ENCODE measurements around the gene DDX31. TPM values are rescaled to one million over a fixed set of nuclear protein-coding genes. Genes with fewer than 3 reads are reported as not detected.

DDX31 gene
- polyA plus RNA-seq, 4 donors, result 10.3 to 20.0 (median 15.9) TPM

DNA sequence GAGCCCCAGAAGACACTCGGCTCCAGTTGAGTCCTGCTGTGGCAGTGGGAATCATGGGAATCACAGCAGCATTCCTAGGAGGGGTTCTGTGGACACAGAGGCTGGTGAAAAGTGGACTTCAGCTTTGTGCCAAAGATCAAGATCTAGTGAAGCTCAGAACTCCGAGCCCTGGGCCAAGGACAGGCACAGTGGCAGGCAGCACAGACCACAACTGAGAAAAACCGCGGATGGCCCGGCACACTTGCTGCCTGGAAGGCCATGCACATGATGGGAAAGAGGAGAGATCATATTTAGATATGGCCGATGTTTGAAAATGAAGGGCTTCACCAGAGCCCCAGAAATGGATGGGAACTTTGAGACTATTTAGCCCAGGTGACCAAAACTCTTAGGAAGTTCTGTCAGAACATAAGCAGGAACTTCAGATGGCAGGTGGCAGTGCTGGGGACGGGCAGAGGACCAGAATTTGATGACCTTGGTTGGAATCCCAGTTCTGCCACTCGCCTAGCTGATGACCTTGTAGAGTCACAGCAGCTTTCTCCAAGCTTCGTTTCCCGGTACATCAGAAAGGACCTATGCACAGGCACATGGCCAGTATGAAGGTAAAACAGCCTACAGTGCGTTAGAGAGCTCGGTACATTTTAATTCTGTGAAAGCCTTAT lies 69.3 kb downstream of the DDX31 start:
- no peak for DNase-seq (ENCODE audit: low read depth in 4 of 4, low spot score in 3 of 4)

DNA sequence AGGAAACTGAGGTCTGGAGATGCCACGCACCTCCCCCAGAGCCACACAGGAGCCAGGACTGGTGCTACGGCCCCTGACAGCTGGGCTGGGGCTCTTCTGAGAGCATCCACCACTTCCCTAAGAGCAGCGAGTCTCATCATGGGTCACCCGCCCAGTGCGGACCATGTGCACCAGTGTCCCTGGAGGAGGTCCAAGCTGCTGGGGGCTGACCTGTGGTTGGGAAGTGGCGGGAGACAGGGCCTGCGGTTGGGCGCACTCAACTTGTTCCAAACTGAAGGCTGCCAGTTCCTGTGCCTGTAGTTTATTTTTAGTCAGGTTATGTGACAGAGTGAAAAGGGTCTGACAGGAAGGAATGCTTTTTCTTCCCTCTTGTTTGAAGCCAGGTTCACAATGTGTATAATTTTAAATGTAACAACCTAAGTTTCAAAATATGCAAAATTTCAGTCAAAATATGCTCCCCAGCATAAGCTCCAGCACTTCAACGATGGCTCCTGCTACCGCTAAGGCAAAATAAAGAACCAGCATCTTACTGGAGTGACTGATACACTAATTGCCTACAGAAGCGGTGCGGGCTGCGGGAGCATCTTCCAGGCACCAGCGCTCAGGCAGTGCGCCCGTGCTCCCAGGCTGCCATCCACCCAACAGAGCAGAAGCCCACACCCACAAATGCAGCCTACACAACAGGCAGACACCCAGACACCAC lies 72.6 kb downstream of the DDX31 start:
- DNase-seq (ENCODE audit: low read depth in 4 of 4, low spot score in 3 of 4), result no peak

DNA sequence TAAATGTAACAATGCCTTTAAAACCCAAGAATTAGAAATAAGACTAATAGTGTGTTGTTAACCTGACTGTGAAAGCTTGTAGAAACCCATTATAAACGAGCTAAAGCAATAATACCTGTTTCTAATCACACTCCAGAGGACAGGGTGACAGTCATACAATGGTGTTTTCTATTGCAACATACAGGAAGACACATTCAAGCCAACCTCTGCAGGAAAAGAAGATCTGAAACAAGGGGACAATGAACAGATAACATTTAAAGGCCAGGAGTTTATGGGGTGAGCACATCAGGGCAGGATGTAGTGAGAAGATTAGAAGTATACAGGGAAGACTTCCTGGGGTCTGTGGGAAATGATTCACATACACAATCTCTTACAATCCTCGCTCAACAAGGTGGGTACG lies 73.6 kb downstream of the DDX31 start:
- no peak for DNase-seq (ENCODE audit: low read depth in 4 of 4, low spot score in 3 of 4)

DNA sequence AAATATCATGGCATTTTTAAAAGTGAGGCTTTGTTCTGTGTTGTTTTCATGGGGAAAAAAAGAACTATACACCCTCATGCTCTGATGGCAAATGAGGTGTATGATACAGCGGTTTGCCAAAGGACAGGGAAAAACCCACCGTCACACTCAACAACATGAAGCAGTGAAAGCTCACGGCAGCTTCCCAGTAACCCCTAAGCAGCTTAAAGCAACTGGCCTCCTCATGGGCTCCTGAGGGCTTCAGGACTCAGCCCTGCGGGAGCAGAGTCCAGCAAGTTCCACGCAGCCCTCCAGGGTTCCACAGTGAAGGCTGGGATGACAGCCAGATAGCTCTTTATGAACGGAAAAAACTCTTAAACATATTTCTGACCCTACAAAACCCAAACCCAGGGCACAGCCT lies 74.5 kb downstream of the DDX31 start:
- no peak for DNase-seq (ENCODE audit: low read depth in 4 of 4, low spot score in 3 of 4)

DNA sequence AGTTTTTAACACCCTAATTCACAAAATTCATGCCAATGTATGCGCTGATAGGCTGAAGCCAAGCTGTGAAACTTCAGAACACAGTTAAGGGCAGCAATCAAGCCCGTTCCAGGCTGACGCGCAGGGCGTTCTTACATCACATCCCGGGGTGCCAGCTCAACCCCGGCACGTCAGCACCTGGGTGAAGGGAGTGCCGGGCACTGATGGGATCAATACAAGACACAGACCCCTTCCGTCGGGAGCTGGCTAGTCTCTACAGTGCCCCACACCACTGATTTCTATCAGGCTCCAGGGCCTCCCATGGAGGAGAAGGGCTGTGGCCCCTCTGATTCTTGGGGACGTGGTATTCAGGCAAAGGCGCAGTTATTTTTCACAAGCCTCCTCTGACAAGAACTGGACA lies 75.4 kb downstream of the DDX31 start:
- no peak for DNase-seq (ENCODE audit: low read depth in 4 of 4, low spot score in 3 of 4)

DNA sequence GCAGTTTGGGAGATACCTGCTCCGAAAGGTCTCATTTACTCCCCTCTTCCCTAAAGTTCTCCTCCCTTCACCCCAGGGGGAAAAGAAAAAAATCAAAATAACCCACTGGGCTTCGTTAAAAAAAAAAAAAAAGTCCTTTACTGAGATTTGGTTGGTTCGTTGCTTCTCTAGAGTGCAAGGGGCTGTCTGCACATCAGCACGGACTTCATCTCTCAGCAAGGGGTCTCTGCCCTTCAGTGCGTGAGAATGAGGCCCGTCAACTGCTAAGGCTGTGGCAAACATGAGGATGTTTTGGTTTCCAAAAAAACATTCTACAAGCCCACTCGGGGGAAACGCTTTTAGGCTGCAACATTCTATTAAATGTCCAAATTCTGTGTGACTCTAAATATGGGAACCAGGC lies 77.3 kb downstream of the DDX31 start:
- no peak for DNase-seq (ENCODE audit: low read depth in 4 of 4, low spot score in 3 of 4)

DNA sequence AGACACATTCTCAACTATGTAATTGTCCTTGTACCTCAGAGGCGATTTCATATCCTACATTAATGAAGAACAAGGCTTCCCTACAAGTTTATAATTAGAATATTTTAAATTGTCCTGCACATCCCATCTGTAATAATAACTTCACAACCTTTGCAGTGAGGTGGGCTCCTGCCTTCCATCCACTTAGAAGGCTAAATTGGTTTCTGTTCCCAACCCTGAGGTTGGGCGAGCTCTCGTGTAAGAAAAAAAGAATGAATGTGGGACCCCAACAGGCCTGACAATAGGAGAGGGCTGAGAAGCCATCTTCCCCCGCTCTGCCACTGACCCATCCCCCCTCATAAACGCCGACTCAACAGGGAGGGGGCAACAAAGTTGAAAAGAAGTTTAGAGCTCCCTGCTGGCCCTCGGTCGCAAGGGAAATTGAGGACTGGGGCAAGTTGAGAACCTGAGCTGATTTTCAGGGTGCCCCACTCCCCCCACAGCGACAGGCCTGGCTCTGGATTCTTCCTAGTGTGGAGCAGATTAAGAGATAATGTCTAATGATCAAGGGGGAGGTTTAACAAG lies 78.0 kb downstream of the DDX31 start:
- no peak for DNase-seq (ENCODE audit: low read depth in 4 of 4, low spot score in 3 of 4)

DNA sequence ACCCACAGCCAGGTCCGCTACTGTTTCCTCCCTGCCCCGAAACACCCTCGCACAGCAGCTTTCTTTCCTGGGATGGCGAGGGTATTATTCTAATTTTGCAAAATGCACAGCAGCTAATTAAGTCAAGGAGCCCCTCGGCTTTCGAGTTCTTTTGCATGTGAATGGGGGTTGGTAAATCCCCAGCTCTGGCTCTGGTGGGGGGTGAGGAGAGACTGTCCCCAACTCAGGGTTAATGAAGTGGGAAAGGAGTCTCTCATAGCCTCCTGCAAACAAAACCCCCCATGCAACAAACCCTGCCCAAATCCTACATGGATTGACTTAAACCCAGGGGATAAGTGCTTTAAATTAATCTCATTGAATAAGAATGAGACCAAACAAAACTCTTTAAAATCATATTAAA lies 78.5 kb downstream of the DDX31 start:
- no peak for DNase-seq (ENCODE audit: low read depth in 4 of 4, low spot score in 3 of 4)

DNA sequence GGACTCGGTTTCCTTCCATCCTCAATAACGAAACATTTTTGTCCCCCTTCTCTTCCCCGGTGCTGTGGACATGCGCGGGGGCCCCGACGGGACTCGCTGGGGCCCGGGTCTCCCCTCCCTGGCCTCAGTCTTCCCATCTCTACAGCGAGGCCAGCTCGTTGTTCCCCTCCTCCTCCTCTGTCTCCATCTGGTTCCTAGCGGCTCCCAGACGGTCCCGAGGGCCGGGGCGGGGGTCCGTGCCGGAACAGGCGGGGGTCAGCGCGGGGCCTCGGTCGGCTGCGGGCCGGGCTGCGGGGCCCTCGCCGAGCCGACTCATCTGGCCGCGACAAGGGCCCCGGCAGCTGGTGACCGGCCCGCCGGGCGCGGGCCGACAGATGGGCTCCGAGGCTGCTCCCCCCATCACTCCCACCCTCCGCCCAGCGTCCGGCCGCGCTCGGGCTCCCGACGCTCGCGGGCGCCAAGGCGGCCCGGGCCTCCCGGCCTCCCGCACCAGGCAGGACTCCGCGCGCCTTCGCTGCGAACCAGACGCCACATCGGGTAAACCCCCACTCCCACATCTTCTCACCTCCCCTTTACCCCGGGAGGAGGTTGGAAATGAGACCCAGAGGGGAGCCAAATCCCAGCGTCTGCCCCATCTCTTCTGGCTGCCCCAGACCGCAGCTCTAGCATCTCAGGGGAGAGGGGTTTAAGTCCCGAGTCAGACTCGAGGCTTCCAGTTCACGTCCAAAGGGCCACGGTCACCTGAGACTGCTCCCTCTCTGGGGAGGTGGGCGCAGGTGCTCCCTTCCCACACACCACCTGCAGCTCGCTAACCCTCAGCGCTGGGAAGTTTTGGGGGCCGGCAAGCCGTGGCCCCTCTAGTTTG lies 79.2 kb downstream of the DDX31 start:
- no peak for DNase-seq (ENCODE audit: low read depth in 4 of 4, low spot score in 3 of 4)

DNA sequence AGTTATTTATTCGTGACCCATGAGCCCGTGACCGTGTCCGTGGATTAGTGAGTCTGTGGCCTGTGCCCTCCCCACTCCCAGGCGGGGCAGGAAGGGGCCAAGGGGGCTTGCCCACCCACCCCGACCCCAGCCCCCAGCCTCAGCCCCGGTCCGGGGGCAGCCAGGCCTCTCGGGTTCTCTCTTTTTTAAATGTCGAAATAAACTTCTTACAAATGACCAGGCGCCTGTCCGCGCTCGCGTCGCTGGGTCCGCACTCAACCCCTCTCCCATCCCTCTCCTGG lies 79.8 kb downstream of the DDX31 start:
- no peak for DNase-seq (ENCODE audit: low read depth in 4 of 4, low spot score in 3 of 4)

DNA sequence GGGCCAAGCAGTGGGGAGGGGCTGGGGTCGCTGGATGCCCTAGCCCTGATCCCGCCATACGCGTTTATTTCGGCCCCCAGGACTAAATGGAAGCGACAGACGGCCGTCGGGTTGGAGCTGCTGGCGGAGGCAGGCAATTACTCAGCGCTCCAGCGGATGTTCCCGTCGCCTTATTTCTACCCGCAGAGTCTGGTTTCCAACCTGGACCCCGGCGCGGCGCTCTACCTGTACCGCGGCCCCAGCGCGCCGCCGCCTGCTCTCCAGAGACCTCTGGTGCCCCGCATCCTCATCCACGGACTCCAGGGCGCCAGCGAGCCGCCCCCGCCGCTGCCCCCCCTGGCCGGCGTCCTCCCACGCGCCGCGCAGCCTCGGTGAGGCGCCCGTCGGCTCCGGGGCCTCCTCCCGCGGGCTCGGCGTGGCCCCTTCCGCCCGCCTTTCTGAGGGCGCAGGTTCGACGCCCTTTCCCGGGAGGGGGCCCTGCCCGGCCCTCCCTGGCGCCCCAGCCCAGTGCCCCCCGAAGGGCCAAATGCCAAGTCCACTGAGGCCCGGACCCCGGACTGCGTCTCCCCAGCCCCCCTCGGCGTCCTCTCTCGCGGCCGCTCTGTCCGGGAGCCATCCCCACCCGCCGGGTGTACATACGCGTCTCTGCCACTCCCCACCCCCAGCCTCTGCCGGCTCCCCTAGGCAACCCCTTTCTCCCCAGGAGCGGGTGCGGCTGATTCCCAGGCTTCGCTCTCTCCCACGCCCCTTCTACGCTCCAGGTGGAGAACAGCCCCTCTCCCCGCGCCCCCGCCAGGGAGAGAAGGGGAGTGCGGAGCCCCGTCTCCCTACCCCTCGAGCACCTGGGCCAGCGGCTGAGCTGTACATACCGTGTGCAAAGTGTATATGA lies 80.4 kb downstream of the DDX31 start:
- no peak for DNase-seq (ENCODE audit: low read depth in 4 of 4, low spot score in 3 of 4)

DNA sequence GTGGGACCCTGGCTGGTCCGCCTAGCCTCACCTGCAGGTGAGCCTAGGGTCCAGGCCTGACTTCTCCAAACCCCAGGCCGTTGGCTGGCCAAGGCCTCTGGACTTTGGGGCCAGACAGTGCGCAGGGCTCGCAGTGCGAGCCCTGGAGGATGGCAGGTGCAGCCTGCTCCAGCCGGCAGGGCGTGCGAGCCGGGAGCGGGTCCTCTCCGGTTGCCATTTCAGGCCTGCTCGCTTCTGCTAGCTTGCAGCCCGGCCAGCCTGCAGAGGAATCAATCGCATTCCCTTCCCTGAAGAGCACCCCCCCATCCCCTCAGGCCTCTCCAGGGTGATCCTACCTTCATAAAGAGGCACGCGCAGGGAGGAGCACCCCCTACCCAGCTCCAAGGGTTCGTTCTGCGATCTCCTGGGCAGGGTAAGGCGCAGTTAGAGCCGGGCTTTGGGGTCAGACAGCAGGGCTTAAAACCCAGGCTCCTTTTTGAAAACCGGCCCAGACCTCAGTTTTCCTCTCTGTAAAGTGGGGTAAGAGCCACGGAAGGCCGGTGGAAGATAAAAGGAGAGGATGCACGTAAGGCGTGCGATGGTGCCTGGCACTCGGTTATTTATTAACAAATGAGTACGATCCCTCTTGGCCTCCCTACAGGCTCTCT lies 81.2 kb downstream of the DDX31 start:
- no peak for DNase-seq (ENCODE audit: low read depth in 4 of 4, low spot score in 3 of 4)

DNA sequence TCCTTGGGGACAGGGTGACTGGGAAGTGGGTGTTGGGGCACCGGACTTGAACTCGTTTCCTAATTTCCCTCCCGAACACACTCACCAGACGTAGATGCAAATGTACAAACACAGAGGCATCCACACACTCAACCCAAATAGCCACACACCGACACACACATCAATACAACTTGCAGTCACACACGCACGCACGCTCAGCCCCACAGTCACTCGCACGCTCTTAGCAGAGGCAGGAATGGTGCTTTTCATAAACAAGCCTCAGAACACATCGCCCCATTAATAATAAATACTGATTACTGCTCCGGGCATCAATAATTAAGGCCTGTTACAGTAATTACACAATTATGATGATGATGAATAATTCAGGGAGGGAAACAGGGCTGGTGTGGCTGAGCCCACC lies 81.7 kb downstream of the DDX31 start:
- no peak for DNase-seq (ENCODE audit: low read depth in 4 of 4, low spot score in 3 of 4)

DNA sequence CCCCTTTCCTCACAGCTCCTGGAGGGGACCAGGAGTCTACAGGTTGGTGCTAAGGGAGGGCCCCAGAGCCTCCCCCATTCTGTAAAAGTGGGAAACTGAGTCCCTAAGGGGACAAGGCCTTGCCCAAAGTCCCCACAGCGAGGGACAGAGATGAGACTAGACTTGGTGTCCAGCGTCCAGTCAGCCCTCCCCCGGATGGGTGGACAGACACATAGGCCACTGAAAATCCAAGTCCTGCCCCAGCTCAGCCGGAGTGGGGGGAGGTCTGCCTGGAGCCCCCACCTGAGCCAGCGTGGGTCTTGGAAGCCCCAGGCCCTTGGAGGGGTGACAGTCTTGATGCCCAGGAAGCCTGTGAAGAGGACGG lies 82.2 kb downstream of the DDX31 start:
- no peak for DNase-seq (ENCODE audit: low read depth in 4 of 4, low spot score in 3 of 4)

DNA sequence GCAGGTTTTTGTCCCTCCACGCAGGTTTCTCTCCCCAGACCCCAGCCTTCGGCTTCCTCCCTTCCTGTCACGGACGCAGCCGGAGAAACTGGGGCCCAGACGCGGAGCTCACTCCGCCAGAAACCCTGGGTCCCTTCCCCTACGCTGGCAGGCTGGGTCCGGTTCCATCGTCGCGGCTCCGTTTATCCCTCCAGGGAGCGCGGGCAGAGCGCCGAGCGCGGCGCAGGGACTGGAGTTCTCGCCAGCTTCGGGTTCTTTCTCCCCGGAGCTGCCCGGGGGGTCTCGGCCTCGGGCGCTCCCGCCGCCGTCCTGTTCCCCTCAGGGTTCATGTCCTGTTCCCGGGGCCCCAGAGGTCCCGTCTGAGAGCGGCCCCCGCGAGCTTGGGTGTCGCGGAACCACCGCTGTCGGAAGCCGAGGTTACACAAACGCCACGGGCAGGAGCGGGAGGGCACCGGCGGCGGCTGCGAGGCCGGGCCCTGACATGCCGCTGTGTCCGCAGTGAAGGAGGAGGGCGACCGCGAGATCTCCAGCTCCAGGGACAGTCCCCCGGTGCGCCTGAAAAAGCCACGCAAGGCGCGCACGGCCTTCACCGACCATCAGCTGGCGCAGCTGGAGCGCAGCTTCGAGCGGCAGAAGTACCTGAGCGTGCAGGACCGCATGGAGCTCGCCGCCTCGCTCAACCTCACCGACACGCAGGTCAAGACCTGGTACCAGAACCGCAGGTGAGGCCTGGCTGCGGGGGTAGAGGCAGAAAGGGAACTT lies 82.8 kb downstream of the DDX31 start:
- DNase-seq (ENCODE audit: low read depth in 4 of 4, low spot score in 3 of 4), result no peak

DNA sequence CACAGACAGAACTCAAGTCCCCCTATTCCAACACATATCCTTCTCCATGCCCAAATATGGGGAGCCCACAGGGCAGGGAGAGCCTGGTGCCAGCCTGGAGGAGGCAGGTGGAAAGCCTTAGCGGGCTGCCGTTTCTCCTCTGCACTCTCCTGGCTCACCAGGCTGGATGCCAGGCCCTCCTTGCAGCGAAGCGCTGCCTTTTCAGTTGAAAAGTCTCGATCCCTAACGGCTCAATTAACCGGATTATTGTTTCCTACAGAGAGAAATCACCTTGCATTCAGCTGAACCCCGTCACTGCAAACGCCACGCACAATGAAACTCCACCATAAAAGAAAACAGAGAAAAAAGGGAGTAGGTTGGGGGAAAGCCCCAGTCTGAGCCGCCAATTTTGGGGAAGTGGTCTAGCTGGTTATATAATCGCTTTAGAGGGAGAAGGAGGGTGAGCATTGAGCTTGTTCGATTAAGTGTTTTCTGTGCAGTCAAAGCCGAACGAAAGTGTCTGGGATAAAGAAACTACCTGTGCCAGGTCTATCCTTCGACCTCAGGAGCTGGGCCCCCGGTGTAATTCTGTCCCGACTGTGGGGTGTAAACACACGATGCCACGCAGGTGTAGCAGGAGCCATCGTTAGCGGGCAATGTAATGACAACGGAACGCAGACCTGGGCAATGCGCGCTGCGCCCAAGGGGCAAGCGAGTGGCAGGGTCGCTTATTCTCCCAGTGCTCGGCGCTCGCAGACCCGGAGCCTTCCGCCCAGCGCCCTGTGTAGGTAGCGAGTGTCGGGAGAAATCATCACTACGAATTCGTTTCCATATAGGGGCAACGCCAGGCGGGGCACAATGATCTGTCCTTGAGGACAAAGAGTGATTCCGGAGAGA lies 83.6 kb downstream of the DDX31 start:
- no peak for DNase-seq (ENCODE audit: low read depth in 4 of 4, low spot score in 3 of 4)

DNA sequence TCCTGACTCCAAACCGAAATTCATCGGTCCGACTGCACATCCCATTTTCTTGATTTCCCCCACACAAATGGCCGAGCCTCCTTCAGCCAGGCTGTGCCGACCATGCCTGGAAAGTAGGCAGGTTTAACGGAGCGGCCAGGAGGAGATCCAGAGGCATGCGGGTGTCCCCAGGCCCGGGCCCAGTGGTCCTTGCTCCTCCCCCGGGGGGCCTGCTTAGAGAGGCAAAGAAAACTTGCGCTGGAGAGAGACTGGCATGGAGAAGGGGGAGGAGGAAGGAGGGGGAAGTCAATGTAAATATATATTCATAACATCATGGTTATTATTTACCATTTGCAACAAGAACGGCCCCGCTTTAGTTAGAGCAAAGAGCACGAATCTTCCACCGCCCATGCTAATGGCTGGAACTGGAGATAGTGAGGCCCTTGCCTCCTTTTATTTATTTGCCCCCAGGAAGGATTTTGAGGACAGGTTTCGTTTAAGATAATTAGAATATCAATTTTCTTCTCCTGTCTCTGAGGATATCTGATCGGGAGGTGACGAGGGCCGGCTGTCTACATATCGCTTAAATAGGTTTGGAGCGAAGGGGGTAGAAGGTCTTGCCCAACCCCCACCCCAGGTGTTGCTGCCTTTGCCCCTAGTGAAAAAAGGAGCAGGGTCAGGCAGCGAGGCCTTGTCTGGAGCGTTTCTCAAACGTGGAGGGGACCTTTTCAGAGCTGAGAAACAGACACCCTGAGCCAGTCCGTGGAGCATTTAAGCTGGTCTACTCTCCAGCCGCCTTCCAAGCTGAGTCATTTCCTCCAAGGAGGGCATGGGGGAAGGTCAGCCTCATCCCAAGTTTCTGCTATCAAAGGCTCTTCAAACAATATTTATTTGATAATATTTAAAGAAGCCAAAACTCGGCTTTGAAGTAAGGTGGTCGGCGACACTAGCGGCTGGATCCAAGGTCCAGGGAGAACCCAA lies 84.9 kb downstream of the DDX31 start:
- no peak for DNase-seq (ENCODE audit: low read depth in 4 of 4, low spot score in 3 of 4)
